H7 (cell line): ENCODE results near the gene CYTH2. TPM values are rescaled to one million over a fixed set of nuclear protein-coding genes. Genes with fewer than 3 reads are reported as not detected.
A peak's percentile ranks its signal among the peaks of the same experiment; 100 is the strongest.

Experiments
- DNase-seq: peaks from one replicate; pipeline ENCODE4 v3.0.0; 2012
- H3K27me3 ChIP-seq: 2 replicates; pipeline ENCODE4 v1.6.0; 2011; ENCODE audit warnings: mild to moderate bottlenecking, low read length; ENCODE audit not compliant: control insufficient read depth, insufficient read depth
- H3K36me3 ChIP-seq: replicated peaks from 2 replicates; pipeline ENCODE4 v1.5.1; 2011; ENCODE audit warnings: low read length; ENCODE audit not compliant: control insufficient read depth, insufficient read depth
- H3K4me3 ChIP-seq: 2 replicates; pipeline ENCODE4 v1.5.1; 2011; ENCODE audit warnings: low read depth, mild to moderate bottlenecking, control low read depth, low read length, moderate library complexity; ENCODE audit not compliant: insufficient read depth
- total RNA-seq: library from RNA; depleted of rRNA; stranded (reverse); fragments of >200 nt; shearing (Covaris generic); gene quantifications from 2 replicates; pipeline ENCODE4 v1.2.3, GENCODE V29; 2014

The CYTH2 gene
- total RNA-seq, 1 experiment from 2014 or later = 51.3 TPM

DNA sequence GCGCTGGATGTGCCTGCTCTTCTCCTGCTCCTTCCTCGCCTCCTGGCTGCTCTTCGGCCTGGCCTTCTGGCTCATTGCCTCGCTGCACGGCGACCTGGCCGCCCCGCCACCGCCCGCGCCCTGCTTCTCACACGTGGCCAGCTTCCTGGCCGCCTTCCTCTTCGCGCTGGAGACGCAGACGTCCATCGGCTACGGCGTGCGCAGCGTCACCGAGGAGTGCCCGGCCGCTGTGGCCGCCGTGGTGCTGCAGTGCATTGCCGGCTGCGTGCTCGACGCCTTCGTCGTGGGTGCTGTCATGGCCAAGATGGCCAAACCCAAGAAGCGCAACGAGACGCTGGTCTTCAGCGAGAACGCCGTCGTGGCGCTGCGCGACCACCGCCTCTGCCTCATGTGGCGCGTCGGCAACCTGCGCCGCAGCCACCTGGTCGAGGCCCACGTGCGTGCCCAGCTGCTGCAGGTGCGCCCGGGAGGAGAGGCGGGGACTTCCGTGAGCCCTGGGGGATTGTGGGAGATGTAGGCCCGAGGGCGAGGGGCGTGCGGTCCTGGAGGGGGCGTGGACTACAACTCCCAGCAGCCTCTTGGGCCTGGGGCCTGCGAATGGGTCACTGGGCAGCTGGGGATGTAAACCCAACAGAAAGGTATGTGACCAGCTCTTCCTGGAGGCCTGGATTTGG lies 7.0 kb upstream of the CYTH2 start:
- no peaks in the 10 kb centered on the region for H3K36me3 ChIP-seq
- peak; percentile 97 for DNase-seq
- H3K27me3 ChIP-seq = no peaks in the 10 kb centered on the region
- H3K4me3 ChIP-seq = no peak overlapping the region

DNA sequence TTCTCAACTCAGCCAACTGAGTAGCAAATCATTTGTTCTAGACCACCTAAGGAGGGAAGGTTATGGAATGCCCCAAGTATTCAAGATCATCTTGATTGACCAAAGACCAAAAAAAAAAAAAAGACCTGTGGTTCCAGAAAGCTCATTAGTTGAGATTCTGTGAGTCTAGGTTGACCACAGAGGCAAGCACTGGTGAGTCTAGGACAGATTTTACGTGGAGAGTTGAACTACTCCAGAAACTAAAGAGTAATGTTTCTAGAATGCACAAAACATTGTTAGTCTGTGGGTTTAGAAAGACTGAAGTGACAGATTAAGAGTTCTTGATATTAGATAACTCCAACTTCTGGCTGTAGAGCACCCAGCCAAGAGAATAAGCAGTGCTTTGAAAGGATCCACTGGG lies 4.0 kb upstream of the CYTH2 start:
- Histone ChIP-seq H3K4me3 (no peak overlapping the region), H3K27me3 (no peaks in the 10 kb centered on the region), H3K36me3 (no peaks in the 10 kb centered on the region)
- no peak for DNase-seq

DNA sequence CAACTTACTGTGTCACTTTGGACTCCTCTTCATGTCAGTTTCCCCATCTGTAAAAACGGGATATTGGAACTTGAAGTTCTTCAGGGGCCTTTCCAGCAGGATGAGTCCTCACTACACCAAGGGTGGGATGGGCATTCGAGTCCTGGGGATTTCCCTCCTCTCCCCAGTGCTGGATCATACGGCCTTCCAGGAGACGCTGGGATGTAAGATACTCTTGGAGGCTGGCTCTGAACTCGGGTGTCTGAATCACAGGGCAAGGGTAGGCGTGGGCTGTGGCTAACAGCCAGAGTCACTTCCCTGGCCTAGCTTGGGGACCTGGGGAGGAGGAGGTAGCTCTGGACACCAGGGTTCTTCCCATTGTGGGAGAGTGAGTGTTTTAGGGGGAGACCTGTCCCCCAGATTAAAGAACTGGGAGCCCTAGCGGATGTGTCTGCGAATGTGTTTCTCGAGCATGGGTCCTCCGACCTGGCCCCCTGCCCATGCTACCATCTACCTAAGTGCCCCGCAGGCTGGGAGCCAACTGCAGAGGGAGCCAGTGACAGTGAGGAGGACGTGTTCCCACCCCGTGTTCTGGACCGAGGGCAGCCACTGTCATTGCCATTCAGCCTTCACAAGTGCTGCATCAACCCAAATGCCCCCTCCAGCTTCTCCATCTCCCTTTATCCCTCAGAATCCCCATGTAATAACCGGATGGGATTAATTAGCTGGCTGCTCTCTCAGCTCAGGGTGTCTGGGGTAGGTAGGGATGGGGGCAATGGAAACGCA lies 2.4 kb upstream of the CYTH2 start:
- no peak overlapping the region for H3K4me3 ChIP-seq
- DNase-seq = no peak
- H3K36me3 ChIP-seq = peaks cover 12% of the 10 kb centered on the region
- no peaks in the 10 kb centered on the region for H3K27me3 ChIP-seq

- peak; percentile 98 for DNase-seq
- Histone ChIP-seq H3K36me3 (peaks cover 31% of the 10 kb centered on the region), H3K4me3 (peak overlapping the region; percentile 98), H3K27me3 (no peaks in the 10 kb centered on the region)
These were observed 339 bp upstream of the CYTH2 start for GRCh38 chr19:48468772-48469288.

DNA sequence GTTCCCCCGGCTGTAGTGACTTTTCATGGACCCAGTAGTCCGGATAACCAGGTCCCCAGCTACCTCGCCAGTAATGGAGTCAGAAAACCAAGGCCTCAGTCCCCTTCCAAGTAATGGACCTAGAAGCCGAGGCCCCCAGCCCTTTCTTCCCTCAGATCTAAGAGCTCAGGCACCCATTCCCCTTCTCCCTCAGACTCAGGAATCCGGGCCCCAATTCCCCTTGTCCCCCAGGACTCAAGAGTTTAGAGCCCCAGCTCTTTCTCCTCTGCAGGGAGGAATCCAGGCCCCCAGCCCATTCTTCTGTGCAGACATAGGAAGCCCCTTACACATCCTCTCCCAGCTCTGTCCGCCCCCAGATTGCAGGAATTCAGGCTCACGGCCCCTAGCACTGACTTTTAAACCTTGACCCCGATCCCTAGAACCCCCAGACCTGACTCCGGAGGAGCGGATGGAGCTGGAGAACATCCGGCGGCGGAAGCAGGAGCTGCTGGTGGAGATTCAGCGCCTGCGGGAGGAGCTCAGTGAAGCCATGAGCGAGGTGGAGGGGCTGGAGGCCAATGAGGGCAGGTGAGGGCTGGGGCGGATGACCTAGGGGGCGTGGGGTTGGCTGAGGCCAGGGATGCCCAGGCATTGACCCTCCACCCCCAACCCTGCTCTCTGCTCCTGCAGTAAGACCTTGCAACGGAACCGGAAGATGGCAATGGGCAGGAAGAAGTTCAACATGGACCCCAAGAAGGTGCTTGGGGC lies 938 bp downstream of the CYTH2 start:
- DNase-seq = no peak
- Histone ChIP-seq H3K36me3 (peaks cover 42% of the 10 kb centered on the region), H3K4me3 (peak overlapping the region; percentile 98), H3K27me3 (no peaks in the 10 kb centered on the region)

GRCh38 chr19:48470856-48471255 lies 1.7 kb downstream of the CYTH2 start:
- DNase-seq = no peak
- Histone ChIP-seq H3K36me3 (peaks cover 49% of the 10 kb centered on the region), H3K4me3 (no peak overlapping the region), H3K27me3 (no peaks in the 10 kb centered on the region)

DNA sequence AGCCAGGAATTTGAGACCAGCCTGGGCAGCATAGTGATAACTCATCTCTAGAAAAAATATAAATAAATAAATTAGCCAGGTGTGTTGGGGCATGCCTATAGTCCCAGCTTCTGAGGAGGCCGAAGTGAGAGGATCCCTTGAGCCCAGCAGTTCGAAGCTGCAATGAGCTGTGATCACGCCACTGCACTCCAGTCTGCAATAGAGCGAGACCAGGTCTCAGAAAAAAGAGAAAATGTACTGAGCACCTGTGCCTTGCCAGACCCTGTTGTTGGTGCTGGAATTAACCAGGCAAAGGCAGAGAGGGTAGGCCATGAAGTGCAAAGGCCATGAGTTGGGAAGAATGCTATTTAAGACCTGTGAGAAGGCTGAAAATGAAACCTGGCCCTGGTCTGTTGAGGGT lies 2.7 kb downstream of the CYTH2 start:
- peaks cover 55% of the 10 kb centered on the region for H3K36me3 ChIP-seq
- no peaks in the 10 kb centered on the region for H3K27me3 ChIP-seq
- DNase-seq = no peak
- no peak overlapping the region for H3K4me3 ChIP-seq

DNA sequence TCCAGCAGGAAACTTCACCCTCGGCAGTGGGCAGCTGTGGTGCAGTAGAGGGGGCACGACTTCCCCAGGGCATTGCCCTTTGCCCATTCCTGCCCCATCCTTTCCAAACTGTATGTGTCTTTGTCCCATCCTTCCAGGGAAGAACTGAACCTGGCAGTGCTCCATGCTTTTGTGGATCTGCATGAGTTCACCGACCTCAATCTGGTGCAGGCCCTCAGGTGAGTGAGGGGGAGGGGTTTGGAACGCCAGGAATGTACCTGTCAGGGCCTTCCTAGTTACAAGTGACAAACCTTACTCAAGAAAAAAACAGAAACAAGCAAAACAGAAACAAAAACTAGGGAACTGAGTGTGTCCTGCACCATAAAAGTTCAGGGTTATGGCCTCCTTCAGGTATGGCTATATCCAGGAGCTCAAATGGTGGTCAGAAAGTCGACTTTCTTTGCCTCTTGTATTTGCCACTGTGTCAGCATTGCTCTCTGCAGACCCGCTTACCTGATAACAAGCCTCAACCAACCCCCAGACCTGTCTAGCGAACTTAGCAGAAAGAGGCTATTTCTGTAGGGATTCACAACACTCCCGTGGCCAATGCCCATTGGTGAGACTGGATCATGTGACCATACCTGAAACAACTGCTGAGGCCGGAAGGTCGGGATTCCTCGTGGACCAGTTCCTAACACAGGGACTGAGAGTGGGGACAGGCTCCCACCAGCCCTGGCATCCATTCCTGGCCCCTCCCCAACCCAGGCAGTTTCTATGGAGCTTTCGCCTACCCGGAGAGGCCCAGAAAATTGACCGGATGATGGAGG lies 4.2 kb downstream of the CYTH2 start:
- no peak for DNase-seq
- Histone ChIP-seq H3K4me3 (no peak overlapping the region), H3K36me3 (peaks cover 61% of the 10 kb centered on the region), H3K27me3 (no peaks in the 10 kb centered on the region)

DNA sequence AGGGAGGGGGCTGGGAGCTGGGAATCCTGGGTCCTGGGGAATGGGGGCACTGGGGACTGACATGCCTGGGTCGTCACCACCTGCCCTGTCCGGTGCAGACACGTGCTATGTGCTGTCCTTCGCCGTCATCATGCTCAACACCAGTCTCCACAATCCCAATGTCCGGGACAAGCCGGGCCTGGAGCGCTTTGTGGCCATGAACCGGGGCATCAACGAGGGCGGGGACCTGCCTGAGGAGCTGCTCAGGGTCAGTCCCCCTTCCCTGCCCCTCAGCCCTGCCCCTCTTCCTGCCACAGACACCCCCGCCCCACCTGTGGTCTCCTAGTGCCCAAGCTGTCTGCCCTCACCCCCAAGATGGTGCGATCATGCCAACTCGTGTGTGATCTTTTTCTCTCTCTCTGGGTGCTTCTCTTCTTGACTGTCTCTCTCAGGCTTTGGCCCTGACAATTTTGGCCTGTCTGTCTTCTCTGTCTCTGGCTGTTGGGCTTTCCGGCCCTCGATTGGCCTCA lies 5.0 kb downstream of the CYTH2 start:
- H3K4me3 ChIP-seq = no peak overlapping the region
- no peaks in the 10 kb centered on the region for H3K27me3 ChIP-seq
- no peak for DNase-seq
- H3K36me3 ChIP-seq = peaks cover 61% of the 10 kb centered on the region

GRCh38 chr19:48475369-48476068 lies 6.3 kb downstream of the CYTH2 start:
- no peak overlapping the region for H3K4me3 ChIP-seq
- no peak for DNase-seq
- H3K36me3 ChIP-seq = peaks cover 62% of the 10 kb centered on the region
- no peaks in the 10 kb centered on the region for H3K27me3 ChIP-seq

- no peak overlapping the region for H3K4me3 ChIP-seq
- DNase-seq = no peak
- peaks cover 57% of the 10 kb centered on the region for H3K36me3 ChIP-seq
- H3K27me3 ChIP-seq = no peaks in the 10 kb centered on the region
These were observed 7.0 kb downstream of the CYTH2 start for GRCh38 chr19:48476176-48476575.

DNA sequence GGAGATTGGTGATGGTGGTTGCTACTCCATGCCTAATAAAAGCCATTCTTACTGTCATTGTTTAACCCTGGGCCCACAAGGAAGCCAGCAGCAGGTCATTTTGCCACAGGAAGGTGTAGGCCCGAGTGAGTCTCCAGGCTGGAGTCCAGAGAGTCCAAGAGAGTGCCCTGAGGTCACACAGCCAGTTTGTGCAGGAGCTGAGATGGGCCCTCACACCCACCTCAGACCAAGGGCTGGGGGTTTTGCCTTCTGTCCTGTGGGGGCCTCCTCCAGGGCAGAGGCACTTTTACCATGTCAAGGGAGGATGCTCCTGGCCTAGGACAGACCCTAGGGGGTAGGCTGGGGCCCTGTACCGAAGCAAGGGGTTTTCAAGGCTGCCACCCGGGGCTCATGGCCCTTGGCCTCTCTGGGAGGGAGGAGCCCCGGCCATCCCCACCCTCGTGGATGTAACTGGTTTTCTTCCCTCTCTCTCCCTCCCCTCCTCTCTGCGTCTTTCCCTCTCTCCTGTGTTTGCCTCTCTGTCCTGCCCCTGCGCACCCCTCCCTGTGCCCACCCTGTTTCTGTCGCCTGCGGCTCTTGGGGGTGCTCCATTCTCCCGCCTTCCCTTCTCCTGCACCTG lies 8.0 kb downstream of the CYTH2 start:
- no peak for DNase-seq
- Histone ChIP-seq H3K36me3 (peaks cover 49% of the 10 kb centered on the region), H3K4me3 (no peak overlapping the region), H3K27me3 (no peaks in the 10 kb centered on the region)

DNA sequence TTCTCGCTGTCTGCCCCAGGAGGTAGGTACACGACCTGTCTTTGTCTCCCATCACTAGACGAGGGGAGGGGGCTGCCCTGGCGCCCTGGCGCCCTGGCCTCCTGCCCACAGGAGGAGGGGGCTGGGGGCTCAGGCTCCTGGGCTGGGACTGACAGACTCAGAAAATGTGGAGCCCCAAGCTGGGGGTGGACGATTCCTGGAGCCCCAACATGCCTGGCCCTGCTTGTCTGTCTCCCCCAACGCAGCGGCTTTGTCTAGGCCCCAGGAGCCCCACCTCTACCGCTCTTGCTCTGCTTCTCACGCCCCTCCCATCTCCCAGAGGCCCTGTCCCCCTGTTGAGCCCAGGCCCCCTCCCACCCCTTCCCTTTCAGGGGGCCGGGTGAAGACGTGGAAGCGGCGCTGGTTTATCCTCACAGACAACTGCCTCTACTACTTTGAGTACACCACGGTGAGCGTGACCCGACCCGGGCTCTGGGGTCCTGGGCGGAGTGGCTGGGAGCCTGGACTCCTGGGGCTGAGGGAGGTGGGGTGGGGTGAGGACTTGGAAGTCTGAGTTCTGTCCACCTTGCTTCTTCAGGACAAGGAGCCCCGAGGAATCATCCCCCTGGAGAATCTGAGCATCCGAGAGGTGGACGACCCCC lies 8.6 kb downstream of the CYTH2 start:
- no peaks in the 10 kb centered on the region for H3K27me3 ChIP-seq

More for the DNA sequence above, 8.6 kb downstream of the CYTH2 start:
- DNase-seq = no peak
- no peak overlapping the region for H3K4me3 ChIP-seq
- H3K36me3 ChIP-seq = peaks cover 44% of the 10 kb centered on the region
